Thoracic aorta (tissue), 2 donors: ENCODE results near the gene RPL32. TPM values are rescaled to one million over a fixed set of nuclear protein-coding genes. Genes with fewer than 3 reads are reported as not detected.
"Not testable (repeated sequence)": the region's sequence is repeated elsewhere in the genome, so short reads cannot be mapped to it uniquely, and the experiment has no call there.

Experiments used
- ATAC-seq: fragments of 150-250 bp; one replicate; pipeline ENCODE4 v1.8.0; 2017; ENCODE audit warnings: low read depth; ENCODE audit not compliant: insufficient number of reproducible peaks, low FRiP score
- DNase-seq: peaks from one replicate; pipeline ENCODE4 v3.0.0-alpha.2; 2020; ENCODE audit warnings: low spot score
- H3K27ac ChIP-seq, 2 donors: fragments of 200-600 bp; sonication (generic); 1 replicate in 1 of 2; 2 replicates in 1 of 2; pipeline ENCODE4 v1.5.1; 2016; ENCODE audit warnings: mild to moderate bottlenecking in 2 of 2, moderate library complexity in 2 of 2
- H3K27me3 ChIP-seq: fragments of 200-600 bp; sonication (generic); replicated peaks from 2 replicates; pipeline ENCODE4 v1.6.0; 2016; ENCODE audit warnings: mild to moderate bottlenecking; ENCODE audit not compliant: insufficient read depth
- H3K36me3 ChIP-seq: fragments of 200-600 bp; sonication (generic); one replicate; pipeline ENCODE4 v1.5.1; 2016
- H3K4me1 ChIP-seq, 2 donors: fragments of 200-600 bp; sonication (generic); 1 replicate in 1 of 2; 2 replicates in 1 of 2; pipeline versions ENCODE4 v1.5.1 to v1.6.0; 2016; ENCODE audit warnings: low read depth in 2 of 2, mild to moderate bottlenecking in 1 of 2; ENCODE audit not compliant: control insufficient read depth in 1 of 2
- H3K4me3 ChIP-seq: fragments of 200-600 bp; sonication (generic); 2 replicates; pipeline ENCODE4 v1.5.1; 2016; ENCODE audit warnings: mild to moderate bottlenecking
- H3K9me3 ChIP-seq: fragments of 200-600 bp; sonication (generic); 2 replicates; pipeline ENCODE4 v1.5.1; 2016
- CTCF ChIP-seq: fragments of 200-600 bp; sonication (generic); IDR thresholded peaks from one replicate; pipeline ENCODE4 v1.5.1; 2019; ENCODE audit warnings: antibody characterized with exemption
- total RNA-seq, 2 donors: library from RNA; depleted of rRNA; stranded (reverse); fragments of >200 nt; gene quantifications; one replicate each; pipeline versions ENCODE4 v1.1.0 to v1.2.3, GENCODE V29; 2016

Gene RPL32
- total RNA-seq, 2 donors from 2014 or later: 455 to 867 TPM

DNA sequence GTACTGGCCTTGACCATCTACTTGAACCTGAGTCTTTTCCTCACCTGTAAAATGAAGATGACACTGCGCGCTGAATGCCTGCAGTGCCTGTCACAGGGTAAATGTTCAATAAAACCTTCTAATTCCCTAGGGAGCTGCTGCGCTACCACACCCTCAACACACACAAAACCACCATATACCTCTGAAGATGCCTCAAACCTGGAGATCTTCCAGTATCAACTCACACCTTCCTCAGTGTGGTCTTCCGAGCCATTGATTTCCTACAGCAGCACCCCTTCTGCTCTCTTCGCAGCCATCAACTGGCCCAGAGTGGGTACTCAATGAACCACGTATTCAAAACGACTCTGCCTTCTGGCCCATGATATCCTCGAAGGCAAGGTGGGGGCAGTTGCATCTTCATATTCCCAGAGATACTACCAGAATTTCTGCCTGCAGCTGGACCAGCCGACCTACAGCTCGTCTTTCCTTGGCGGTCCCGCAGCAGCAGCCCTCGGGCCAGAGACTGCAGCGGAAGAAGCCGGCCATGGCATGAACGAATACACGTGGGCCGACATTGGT, 695 bp downstream of the RPL32 start:
- Histone ChIP-seq H3K27ac (peak overlapping the region; percentile 85 to 96), H3K9me3 (no peaks in the 10 kb centered on the region), H3K36me3 (peaks cover 25% of the 10 kb centered on the region), H3K4me1 (peaks cover 7 to 32% of the 10 kb centered on the region in 2 donors), H3K27me3 (no peaks in the 10 kb centered on the region), H3K4me3 (peak overlapping the region; percentile 76)
- no peak for DNase-seq
- peak; percentile 44 for ATAC-seq
- TF ChIP-seq CTCF: no peak

GRCh38 chr3:12840148-12840547, 1.2 kb downstream of the RPL32 start:
- DNase-seq, H3K27me3 ChIP-seq, ATAC-seq, H3K9me3 ChIP-seq: not testable (repeated sequence)
- peaks cover 31% of the 10 kb centered on the region for H3K36me3 ChIP-seq
- peaks cover 7 to 32% of the 10 kb centered on the region in 2 donors for H3K4me1 ChIP-seq
- H3K27ac ChIP-seq: peak overlapping the region in 1 of 2 donors; percentile 85
- peak overlapping the region; percentile 76 for H3K4me3 ChIP-seq

DNA sequence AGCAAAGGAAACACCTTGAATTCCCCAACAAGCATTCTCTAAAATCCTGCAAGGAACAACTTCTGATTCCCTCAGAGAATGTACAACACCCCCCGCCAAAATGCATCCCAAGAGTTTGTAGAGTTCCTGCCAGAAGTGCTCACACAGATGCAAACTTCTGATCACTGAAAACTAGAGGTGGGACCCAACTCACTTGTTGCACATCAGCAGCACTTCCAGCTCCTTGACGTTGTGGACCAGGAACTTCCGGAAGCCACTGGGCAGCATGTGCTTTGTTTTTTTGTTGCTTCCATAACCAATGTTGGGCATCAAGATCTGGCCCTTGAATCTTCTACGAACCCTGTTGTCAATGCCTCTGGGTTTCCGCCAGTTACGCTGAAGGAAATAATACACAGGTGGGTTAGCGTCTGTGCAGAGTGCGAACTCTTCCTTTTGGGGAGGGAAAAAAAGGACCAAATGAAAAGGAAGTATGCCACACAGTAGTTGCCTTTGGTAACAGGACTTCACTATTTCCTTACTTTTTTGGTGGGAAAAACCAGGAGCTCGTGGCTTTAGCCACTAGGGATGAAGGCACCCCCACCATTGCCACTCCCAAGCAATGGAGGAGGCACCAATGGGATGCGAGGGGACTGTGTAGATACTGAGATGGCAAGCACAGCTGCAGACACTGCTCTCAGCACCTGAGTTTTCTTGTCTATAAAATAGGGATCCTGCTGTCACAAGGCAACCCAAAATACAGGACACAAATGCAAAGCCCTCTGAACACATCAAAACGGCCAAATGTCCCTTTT, 2.0 kb downstream of the RPL32 start:
- Histone ChIP-seq H3K4me1 (peaks cover 7 to 32% of the 10 kb centered on the region in 2 donors), H3K27ac (peak overlapping the region in 1 of 2 donors; percentile 1), H3K36me3 (peaks cover 37% of the 10 kb centered on the region), H3K9me3 (no peaks in the 10 kb centered on the region), H3K4me3 (no peak overlapping the region), H3K27me3 (no peaks in the 10 kb centered on the region)
- ATAC-seq (no peak), DNase-seq (no peak)
- no peak for TF ChIP-seq CTCF

DNA sequence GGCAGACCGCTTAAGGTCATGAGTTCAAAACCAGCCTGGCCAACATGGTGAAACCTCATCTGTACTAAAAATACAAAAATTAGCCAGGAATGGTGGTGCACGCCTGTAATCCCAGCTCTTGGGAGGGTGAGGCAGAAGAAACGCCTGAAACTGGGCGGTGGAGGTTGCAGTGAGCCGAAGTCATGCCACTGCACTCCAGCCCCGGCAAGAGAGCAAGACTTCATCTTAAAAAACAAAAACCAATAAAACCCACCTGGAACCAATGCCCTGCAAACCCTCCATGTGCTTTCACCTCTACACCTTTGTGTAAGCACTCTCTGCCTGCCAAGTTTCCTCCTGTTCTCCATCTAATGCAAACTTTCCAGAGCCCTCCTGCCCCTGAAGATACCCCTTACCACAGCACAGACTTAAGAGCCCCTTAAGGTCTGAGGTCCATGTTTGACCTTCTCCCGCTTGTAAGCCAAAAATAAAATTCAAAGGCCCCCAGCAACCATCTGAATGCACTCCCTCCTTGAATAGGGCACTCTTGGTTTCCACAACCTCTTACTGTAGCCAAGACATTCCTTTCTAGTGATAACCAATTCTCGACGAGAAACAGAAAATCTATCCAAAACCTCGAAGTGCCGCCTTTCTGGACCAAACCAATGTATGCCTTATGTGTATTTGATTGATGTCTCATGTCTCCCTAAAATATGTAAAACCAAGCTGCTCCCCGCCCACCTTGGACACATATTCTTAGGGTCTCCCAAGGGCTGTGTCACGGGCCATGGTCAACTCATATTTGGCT, 3.0 kb downstream of the RPL32 start:
- no peaks in the 10 kb centered on the region for H3K27me3 ChIP-seq
- H3K27ac ChIP-seq: peak overlapping the region in 1 of 2 donors; percentile 1
- no peak for ATAC-seq
- TF ChIP-seq CTCF: no peak
- H3K36me3 ChIP-seq: peaks cover 44% of the 10 kb centered on the region
- no peak overlapping the region for H3K4me3 ChIP-seq
- no peak for DNase-seq
- no peaks in the 10 kb centered on the region for H3K9me3 ChIP-seq
- H3K4me1 ChIP-seq: peaks cover 7 to 32% of the 10 kb centered on the region in 2 donors

DNA sequence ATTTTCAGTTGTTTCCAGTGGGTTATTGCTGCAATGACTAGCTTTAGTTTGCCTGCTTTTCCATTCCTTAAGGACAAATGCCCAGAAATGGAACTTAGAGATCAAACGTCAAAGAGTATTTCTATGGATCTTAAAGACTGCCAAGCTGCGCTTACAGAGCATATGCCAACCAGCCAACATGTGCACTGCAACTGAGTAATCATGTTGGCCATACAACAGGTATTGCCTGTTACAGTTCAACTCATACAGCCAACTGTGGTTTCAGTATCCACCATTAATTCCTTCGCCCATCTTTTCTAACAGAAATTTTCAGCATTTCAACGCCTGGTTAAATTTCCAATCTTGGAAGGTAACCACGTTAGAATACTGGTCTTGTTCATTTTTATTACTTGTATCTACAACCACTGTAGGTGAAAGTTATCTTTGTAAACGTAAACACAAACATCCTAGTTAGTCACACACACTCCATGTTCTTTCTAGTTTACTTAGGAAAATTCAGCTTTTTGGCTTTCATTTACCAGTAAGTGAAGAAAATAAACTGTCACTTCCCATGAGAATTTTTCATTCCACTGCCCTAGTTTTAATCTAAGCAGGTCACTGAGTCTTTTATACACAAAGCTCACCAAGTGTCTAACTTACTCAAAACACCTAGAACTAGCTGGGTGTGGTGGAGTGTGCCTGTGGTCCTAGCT, 3.9 kb downstream of the RPL32 start:
- Histone ChIP-seq H3K4me3 (no peak overlapping the region), H3K9me3 (no peaks in the 10 kb centered on the region), H3K27me3 (no peaks in the 10 kb centered on the region), H3K27ac (no peak overlapping the region), H3K4me1 (peaks cover 7 to 32% of the 10 kb centered on the region in 2 donors), H3K36me3 (peaks cover 53% of the 10 kb centered on the region)
- TF ChIP-seq CTCF: no peak
- DNase-seq (no peak), ATAC-seq (no peak)
